GM04504 (cell line): Measurements from ENCODE around the gene MAF.

Source experiments
- DNase-seq: peaks from one replicate; pipeline ENCODE4 v3.0.0-alpha.2; 2012; ENCODE audit warnings: low read depth

Gene MAF

DNA sequence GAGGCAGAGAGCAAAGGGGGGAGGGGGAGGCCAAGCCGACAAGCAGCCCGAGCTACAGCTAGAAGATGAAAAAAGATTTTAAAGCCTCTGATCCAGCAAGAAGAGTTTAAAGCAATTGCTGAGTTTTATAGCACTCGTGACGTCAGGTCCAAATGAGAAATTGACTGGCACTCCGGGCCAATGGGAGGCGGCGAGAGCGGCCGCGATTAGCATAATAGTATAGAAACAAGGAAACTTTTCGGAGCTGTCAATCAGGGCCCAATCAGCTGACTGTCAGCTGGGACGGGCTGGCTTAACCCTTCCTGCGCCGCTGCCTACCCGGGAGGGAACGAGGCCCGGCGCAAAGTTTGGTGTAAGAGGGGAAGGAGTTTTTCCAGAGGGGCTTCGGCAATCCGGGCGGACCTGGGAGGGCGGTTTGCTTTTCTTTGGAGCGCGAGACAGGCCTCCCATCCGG is at the start of gene MAF:
MAF (minus strand) TSS at position 100 of the 454 bp plus-strand sequence. CDS start 835 bp downstream, outside the sequence.
- no peak for DNase-seq

DNA sequence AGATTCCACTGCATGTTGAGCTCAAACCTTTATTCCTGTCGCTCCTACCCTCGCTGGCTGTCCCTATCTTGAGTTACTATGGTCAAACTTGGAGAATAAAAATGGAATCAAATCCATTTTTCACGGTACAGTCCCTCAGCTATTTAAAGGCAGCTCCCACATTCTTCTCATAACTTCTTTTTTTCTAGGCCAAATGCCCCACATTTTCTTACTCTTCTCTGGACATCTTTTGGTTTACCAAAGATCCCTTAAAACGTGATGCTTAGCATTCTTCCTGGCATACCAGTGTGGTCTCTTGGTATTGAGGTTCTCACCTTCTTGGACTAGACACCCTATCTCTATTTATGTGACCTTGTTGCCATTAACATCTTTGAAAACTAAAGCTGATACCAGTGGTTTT is 48.3 kb upstream of the MAF start:
- DNase-seq = no peak

DNA sequence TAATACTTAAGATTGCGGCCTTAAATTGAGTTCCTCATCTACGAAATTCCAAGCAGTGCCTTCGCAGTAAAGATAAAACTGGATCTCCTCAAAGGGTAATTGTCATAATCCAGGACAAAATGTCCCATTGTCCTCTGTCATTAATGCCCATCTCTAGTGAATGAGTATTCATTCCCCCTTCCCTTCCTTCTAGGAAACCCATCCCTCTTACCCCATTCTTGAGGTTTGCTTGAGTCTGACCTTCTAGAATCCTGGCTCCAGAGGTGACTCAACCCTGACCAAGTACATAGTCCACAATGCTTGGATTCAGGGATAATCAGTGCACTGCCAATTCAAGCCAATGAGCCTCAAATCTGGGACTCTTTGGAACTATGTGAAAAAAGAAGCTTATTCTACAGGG is 47.0 kb upstream of the MAF start:
- DNase-seq = no peak

DNA sequence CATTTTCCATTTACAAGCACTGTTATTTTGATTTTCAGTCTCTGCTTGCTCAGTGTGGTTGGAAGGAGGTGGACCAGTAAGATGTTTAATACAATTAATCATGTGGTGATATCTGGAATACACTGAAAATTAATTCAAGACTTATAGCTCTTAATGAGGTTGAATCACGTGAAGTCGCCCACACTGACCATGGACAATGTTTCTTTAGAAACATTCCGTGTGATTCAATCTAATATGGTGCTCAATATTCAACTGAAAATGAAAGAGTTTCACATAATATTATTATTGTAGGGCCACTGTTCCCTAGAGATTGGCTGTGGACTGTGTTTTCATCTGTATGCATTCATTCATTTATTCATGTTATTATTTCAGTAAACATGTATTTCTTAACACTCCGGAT is 45.2 kb upstream of the MAF start:
- DNase-seq = no peak

DNA sequence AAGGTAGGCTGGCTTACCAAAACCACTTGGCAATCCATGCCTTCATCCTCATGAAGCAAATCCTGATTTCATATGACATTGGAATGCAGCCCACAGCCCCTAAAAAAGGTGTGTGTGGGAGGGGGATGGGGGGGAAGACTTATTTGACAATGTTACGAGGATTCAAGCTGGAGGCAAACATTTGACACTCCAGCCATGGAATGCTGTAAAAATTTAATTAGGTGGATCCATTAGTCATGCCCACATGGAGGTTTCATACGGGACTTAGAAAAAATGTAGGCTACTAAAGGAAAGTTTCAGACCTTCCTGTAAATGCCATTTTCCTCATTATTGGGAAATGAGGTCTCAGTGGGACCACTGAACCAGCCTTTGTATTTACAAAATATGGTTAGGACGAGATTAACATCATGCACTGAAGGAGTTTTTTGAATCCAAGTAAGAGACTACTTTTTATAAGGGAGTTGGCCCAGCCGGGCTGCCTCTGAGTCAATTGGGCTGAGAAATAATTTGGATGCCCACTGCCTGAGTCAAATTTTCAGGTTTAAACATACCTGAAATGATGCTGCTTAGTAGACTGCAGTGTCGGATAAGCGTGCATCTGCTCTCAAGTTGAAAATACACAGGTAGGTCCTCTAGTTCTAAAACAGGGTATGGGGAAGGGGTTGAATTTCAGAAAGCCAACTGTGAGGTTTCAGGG is 44.6 kb upstream of the MAF start:
- DNase-seq = no peak

DNA sequence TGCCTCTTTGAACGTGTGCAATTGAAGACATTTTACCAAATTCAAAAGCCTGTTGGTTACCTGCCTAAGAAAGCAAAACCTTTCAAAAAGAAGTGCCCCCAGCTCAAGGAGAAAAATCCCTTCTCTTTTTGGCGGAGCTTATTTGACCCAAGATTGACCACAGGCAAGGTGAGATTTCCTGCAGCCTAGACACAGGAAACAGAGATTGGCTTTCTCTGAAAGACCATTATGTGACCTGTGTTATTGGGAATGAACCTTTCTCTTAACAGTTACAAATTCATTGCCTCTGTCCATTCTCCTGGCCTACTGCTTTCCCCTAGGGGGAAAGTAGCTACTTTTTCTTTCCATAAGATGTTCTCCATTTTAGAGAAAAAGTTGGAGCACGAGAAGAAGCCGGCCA is 42.1 kb upstream of the MAF start:
- no peak for DNase-seq

DNA sequence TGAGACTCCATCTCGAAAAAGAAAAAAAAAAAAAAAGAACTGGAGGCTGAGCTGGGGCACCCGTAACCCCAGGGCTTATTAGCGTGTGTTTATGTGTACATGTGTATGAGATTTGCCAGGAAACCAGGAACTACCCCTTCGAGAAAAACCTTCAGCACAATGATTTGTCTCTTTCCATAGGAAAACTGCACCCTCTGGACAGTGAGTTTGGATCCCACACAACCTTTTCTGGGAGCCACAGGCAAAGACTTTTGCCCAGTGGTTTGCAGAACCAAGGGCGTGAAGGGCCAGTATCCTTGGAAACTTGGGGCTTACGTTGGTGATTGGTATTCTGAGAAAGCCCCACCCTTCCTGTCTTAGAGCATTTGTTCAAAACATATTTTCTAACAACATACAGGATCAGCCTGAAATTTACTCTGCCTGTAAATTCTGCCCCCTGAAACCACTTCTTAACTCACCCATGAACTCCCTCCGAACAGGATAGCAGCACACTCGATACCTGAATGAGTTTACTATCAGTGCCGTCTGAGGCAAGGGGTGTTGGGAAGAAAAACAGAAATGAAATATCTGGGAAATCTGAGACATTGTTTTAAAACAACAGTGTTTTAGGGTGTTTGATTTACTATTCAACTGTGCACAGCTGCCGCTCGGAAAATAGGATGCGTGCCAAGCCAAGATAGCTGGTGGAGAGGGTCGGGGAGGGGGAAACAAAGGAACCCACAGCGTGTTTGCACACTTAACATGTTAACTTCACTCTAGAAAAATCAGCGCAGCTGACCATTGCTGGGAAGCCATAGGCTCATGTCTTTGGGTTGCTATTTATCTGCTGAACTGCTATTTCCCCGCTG is 40.2 kb upstream of the MAF start:
- DNase-seq = no peak

DNA sequence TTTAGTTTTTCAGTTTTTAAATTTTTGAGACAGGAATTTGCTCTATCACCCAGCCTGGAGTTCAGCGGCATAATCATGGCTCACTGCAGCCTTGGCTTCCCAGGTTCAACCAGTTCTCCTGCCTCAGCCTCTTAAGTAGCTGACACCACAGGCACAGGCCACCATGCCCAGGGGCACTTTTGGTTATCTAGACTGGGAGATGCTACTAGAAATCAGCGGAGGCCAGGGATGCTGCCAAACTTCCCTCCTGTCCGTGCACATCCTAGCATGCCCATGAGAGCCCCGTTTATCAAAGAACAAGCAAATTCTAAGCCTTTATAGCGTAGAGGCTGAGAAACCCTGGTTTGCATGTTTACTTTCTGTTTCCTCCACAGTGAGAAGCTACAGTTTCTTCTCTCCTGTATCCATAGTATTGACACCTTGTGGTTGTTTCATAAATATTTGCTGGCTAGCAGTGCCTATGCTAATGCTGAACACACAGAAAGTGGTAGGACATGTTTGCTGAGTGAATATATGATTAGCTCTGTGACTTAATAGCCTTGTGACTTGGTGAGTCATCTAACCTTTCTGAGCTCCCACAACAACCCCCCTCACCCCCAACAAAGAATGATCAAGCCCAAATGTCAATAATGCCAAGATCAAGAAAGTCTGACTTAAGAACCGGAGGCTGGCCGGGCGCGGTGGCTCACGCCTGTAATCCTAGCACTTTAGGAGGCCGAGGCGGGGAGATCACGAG is 39.2 kb upstream of the MAF start:
- DNase-seq = no peak

DNA sequence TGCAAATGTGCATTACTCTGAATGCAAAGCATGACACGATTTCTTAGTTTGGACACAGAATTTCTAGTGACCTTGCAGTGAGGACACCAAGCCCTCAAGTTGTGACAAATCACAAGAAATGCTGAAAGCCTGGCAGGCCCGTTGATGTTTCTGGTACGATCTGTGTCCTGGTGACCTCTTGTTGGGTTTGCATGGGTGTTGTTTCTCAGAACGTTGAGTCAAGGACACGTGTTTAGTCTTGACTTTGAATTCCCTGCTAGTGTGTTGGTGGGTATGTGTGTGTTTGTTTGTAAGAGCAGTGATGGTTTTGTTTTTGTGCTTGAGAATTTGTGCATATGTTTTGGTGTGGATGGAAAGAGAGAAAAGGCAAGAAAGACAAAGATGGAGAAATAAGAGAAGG is 37.8 kb upstream of the MAF start:
- no peak for DNase-seq

DNA sequence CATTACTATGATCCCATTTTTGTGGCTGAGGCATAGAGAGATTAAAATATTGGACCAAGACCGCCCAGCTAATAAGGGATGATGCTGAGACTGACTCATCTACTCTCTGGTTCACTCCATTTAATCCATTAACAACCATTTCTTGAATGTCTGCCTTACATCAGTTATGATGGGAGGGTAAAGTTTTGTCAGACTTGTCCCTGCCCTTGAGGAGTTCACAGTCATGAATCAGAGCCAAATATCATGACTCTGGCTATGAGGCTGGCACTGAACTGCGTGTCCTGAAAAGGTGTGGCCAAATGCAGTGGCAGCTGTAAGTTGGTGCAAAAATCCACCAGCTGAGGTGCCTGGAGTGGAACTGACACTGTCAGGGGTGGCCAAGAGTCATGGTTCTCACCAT is 35.0 kb upstream of the MAF start:
- DNase-seq = no peak

DNA sequence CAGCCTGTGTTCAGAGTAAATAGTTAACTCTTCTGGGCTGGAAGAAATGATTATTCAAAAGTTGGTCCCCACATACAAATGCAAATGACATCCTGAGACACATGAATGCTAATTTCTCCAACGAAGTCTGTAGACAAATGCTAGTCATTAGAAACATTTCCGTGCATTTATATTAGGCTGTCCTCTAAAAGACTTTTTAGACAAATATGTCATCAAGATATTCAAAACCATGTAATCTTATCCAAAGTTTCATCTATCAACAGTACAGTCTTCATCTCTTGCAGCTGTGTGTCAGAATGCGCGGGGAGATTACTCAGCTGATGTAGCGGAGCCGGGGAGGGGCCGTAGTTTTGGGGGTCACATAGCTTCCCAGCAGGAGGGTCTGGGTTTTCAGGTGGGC is 33.8 kb upstream of the MAF start:
- no peak for DNase-seq

DNA sequence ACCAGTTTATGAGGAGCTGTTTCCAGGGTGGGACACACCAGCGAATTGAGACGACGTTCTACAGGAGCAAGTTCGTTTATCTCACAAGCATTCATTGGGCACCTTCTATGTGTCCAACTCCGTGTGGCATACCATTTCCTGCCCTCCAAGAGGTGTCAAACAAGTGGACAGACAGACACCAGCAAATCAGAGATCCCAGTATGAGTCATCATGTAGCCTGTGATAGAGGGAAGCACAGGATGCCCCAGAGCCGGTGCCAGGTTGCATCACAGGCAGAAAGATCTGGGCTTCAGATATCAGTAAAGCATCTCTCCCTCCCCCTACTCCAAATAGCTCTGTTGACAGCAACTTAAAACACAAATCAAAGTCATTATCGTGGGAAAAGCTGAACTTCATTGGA is 31.8 kb upstream of the MAF start:
- no peak for DNase-seq

DNA sequence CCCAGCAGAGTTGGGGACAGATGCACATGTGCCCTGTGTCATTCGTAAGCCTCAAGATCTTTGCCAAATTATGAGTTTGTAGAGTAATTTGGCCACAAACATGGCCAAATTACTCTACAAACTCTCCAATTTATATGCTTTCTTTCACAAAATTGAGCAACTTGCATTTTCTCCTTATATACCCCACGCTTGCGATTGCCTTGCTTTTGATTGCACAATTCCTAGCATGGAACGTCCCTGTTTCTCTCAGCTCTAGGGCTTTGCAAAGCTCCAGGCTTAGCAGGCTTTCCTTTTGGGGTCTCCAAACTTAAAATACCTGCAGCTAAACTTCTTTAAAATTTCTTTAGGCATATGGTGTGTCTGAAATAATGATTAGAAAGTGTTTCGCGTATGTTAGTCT is 28.5 kb upstream of the MAF start:
- DNase-seq = no peak

DNA sequence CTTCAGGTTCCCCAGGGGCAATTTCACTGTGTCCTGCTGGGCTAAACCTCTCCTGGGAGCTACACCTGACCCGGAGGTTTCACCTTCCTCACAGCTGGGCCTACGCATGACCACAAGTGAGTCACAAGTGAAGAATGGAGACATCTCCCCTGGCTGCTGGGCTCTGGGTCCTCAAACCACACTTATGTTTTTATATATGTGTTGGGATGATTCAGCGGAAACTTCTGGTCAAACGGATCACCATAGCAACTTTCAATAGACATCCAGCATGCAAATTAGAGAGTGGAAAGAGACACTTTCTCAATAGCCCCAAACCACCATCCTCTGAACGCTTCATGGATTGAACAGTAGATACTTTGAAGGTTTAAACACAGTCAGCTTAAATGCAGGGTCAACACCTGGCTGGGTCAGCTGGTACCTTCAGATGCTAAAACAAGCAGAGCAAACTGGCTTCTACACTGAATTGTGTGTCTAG is 28.0 kb upstream of the MAF start:
- no peak for DNase-seq

DNA sequence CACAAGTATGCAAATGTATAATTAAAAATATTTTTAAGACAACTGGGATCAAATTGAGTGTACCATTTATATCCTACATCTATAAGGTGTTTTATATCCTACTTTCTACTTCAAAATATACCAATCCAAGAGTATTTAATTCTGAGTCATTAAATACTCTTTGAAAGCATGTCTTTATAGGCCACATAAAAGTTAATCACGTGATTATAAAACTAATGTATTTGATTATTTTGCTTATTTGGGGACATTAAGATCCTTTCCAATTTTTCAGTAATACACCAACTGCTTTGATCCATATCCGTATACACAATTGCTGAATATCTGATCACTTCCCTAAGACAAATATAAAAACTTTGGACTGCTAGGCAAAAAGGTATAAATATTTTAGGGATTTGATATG is 26.6 kb upstream of the MAF start:
- no peak for DNase-seq

DNA sequence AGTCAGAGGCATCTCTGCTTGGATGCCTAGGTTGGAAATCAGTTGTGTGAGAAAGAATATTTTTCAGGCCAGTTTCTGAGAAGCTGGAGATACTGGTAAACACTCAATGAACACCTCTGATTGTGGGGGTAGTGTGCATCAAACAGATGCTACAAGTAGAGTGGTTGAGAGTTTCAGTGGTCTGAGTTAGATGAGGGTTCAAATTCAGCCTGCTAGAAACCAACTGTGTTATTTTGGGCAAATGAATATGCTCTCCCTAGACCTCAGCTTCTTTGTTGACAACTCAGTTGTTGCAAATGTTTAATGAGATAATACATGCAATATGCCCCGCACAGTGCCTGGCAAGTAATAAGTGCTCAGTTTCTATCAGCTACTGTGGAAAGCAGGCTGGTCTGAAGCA is 25.2 kb upstream of the MAF start:
- DNase-seq = no peak

DNA sequence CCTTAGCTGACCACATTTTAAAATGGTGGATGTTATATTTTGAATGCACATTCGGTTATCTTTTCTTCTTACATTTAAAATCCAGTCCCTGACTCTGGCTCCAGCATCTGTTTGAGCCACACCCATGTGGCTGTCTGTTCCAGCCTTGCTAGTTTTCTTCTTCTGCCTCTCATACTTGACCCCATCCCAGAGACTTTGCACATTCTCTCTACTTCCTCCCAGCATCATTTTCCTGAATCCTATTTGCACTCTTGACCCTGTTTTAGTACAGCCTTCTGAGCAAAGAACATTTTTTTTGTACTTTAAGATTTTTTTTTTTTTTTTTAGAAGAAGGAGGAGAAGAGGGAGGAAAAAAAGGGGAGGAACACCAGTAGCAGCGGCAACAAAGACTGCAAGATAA is 23.3 kb upstream of the MAF start:
- DNase-seq = no peak

DNA sequence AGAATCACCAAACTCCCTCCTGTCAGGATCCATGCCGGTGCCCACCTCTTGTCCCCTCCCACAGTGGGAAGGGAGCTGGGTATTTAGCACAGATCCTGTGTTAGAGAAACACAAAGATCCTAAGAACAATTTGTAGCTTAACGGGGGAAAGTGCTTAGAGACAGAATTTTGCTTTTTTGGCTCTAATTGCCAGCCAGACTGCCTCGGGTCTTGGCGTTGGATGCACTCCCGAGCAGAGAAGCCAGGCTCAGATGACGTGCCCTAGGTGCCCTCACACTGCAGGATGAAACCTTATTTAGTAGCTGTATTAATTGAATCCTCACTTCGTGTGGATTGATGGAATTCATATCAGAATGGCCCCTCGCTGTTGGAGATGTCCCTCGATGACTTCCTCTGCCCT is 22.5 kb upstream of the MAF start:
- no peak for DNase-seq

DNA sequence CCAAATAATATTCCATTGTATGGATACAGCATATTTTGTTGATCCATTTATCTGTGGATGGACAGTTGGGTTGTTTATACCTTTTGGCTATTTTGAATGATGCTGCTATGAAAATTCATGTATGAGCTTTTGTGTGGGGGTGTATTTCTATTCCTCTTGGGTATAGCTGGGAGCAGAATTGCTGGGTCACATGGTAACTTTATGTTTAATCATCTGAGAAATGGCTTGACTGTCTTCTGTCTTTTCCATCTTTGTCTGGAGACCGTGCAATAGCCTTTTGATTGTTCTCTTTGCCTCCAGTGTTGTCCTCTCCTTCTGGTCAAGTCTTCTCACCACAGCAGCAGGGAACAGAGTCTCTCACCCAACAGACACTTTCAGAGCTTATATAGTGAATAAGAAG is 20.5 kb upstream of the MAF start:
- DNase-seq = no peak

DNA sequence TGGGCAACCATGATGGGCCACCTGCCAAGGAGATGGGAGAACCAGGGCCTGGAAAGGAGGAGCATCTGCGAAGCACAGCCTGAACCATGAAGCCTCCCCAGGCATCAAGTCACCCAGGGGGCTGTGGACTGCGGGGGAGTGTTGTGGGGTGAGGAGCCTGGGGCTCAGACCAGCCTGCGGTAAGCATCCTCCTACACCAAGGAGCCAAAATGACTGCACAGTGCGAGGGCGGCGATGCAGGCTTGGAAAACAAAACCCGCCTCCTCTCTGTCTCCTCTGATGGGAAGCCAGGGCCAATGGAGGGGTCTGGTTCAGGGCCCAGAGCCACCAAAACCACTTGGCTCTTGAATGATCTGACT is 18.1 kb upstream of the MAF start:
- DNase-seq = no peak

DNA sequence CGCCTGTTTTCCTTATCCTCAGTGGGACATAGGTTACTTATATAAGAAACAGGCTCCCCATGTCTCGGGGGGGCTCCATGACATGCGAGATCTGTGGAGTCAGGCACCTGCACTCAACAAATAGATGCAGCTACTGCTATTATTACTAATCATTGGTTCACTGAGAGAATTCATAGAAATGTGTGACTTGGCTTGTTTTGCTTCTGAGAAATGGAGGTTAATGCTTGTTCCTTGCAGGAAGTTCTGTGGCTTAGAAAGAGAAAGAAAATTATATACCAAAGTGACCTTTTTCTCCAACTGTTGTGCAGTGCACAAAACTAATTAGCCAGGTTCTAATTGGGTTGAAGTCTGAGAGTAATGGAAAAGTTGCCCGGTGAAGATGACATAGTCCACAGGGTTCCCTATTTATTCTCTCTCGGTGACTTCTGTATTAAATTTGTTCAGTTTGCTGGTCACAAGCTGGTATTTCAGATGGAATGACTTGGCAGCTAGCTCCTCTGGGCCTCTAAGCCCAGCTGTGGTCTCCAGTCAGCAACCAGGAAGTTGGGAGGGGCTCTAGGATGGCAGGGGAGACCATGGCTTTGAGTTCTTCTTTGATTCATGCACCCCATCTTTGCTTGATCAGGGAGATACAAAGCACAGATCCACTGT is 17.6 kb upstream of the MAF start:
- no peak for DNase-seq

DNA sequence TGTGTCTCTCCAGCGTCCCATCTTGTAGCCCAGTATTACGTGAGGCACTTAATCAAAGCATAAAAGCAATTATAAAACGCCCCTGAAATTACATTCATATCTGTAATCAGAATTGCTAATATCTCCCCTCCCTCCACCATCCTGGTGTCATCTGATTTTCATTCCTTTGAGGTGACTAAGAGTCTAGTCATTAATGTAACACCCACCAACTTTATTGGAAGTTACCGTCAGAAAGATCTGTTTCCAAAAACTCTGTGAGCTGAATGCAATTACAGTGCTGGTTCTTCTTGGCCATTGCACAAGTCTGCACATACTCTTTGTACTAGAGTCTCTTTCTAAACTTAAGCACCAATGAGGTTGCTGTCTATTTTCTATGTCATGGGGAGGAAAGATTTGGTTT is 12.5 kb upstream of the MAF start:
- no peak for DNase-seq
